PC-3 (cell line): Measurements from ENCODE around the gene RFTN1. TPM values are rescaled to one million over a fixed set of nuclear protein-coding genes. Genes with fewer than 3 reads are reported as not detected.

Experiments
- ATAC-seq: fragments of 200-7000 bp; cut with Tn5 transposase; 2 replicates; pipeline ENCODE4 v1.9.1; 2020; ENCODE audit warnings: mild to moderate bottlenecking, moderate library complexity
- BruUV-seq: library from RNA; stranded (reverse); fragments of 400-500 nt; replicated peaks from 2 replicates; lab custom pipeline; 2021; lab: Mats Ljungman, UMichigan
- CTCF ChIA-PET: fragments of 300-600 bp; sonication (Branson Sonifier 250); formaldehyde crosslinking; loops from one replicate; lab custom pipeline; 2022; ENCODE audit warnings: antibody characterized with exemption; lab: Charles Lee
- POLR2A ChIA-PET: fragments of 300-600 bp; sonication (Branson Sonifier 250); formaldehyde crosslinking; loops from one replicate; lab custom pipeline; 2022; ENCODE audit warnings: antibody characterized with exemption; ENCODE audit not compliant: unreplicated experiment; lab: Charles Lee
- DNase-seq: peaks from one replicate; pipeline ENCODE4 v3.0.0-alpha.2; 2015
- H2AFZ ChIP-seq: fragments of 300-600 bp; sonication (generic); 2 replicates; pipeline ENCODE4 v1.6.0; 2016; ENCODE audit warnings: antibody characterized with exemption, low read length
- H3F3A ChIP-seq: fragments of 300-600 bp; sonication (generic); one replicate; pipeline ENCODE4 v1.6.0; 2017; ENCODE audit warnings: antibody characterized with exemption, low read length, control low read depth, mild to moderate bottlenecking; ENCODE audit not compliant: unreplicated experiment
- H3K27ac ChIP-seq: fragments of 300-600 bp; sonication (generic); 2 replicates; pipeline ENCODE4 v1.5.1; 2016; ENCODE audit warnings: mild to moderate bottlenecking, low read length
- H3K27me3 ChIP-seq: fragments of 300-600 bp; sonication (generic); 2 replicates; pipeline ENCODE4 v1.6.1; 2016; ENCODE audit warnings: low read length, mixed read lengths
- H3K36me3 ChIP-seq: fragments of 300-600 bp; sonication (generic); 2 replicates; pipeline ENCODE4 v1.6.1; 2016; ENCODE audit warnings: low read depth, mixed run types, low read length, mixed read lengths
- H3K4me1 ChIP-seq: fragments of 300-600 bp; sonication (generic); 2 replicates; pipeline ENCODE4 v1.5.1; 2016; ENCODE audit warnings: low read length; ENCODE audit not compliant: insufficient read depth
- H3K4me2 ChIP-seq: fragments of 300-600 bp; sonication (generic); 2 replicates; pipeline ENCODE4 v1.6.0; 2016; ENCODE audit warnings: low read length
- H3K4me3 ChIP-seq: fragments of 300-600 bp; sonication (generic); 2 replicates; pipeline ENCODE4 v1.5.1; 2016; ENCODE audit warnings: mild to moderate bottlenecking, low read length, mixed read lengths
- H3K79me2 ChIP-seq: fragments of 300-600 bp; sonication (generic); 2 replicates; pipeline ENCODE4 v1.6.1; 2017; ENCODE audit warnings: low read length, mixed read lengths
- H3K9ac ChIP-seq: fragments of 300-600 bp; sonication (generic); 2 replicates; pipeline ENCODE4 v1.6.0; 2016; ENCODE audit warnings: mild to moderate bottlenecking, low read length
- H3K9me2 ChIP-seq: fragments of 300-600 bp; sonication (generic); replicated peaks from 2 replicates; pipeline ENCODE4 v1.6.1; 2016; ENCODE audit warnings: mixed run types, low read length, mixed read lengths
- H3K9me3 ChIP-seq: fragments of 300-600 bp; sonication (generic); 2 replicates; pipeline ENCODE4 v1.6.1; 2016; ENCODE audit warnings: low read length, mixed read lengths
- H4K20me1 ChIP-seq: fragments of 300-600 bp; sonication (generic); 2 replicates; pipeline ENCODE4 v1.6.1; 2016; ENCODE audit warnings: low read length, mixed read lengths
- CTCF ChIP-seq: fragments of 300-600 bp; sonication (generic); conservative IDR thresholded peaks from 2 replicates; pipeline ENCODE4 v1.5.1; 2017; ENCODE audit warnings: antibody characterized with exemption, low read depth, mild to moderate bottlenecking, low read length
- EZH2 ChIP-seq: fragments of 300-600 bp; sonication (generic); IDR thresholded peaks from one replicate; pipeline ENCODE4 v1.6.1; 2017; ENCODE audit warnings: antibody characterized with exemption, mild to moderate bottlenecking, low read length; ENCODE audit not compliant: unreplicated experiment
- EZH2phosphoT487 ChIP-seq: fragments of 300-600 bp; sonication (generic); IDR thresholded peaks from 2 replicates; pipeline ENCODE4 v1.6.1; 2018; ENCODE audit warnings: mild to moderate bottlenecking, antibody characterized with exemption, low read length, borderline replicate concordance
- intact Hi-C: fragments of 100-400 bp; cut with micrococcal nuclease; formaldehyde crosslinking; loops from 2 replicates; pipeline ENCODE4 v1.9.0; 2023
- total RNA-seq: library from RNA; depleted of rRNA; stranded (reverse); fragments of >200 nt; gene quantifications from 2 replicates; pipeline ENCODE4 v1.2.3, GENCODE V29; 2014

The RFTN1 gene
- total RNA-seq, 1 experiment from 2014 or later = 9.7 TPM

DNA sequence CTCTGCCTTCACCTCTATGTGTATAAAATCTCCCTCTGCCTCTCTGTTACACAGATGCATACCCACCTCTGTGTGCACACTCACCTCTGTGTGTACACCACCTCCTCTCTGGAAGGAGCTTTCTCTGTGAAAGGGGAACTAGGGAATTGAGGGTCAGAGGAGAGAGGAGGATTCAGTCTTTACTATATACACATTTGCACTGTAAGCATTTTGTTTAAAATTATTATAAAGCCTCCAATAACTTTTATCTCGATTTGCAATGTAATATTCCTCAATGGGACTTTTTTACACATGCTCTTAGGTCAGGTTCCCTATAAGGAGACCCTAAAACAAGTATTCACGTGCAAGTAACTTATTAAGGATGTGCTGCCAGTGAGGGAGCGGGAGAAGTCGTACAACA is 166.0 kb downstream of the RFTN1 start:
- H3K27me3 ChIP-seq = no peaks in the 10 kb centered on the region
- H3K79me2 ChIP-seq = no peaks in the 10 kb centered on the region
- H3K4me1 ChIP-seq = no peaks in the 10 kb centered on the region
- no peak overlapping the region for H3K9ac ChIP-seq
- no peaks in the 10 kb centered on the region for H4K20me1 ChIP-seq
- CTCF ChIA-PET = no interaction called here
- no peak overlapping the region for H3K4me3 ChIP-seq
- H3K4me2 ChIP-seq = no peak overlapping the region
- ATAC-seq = no peak
- H2AFZ ChIP-seq = no peak overlapping the region
- POLR2A ChIA-PET = no interaction called here
- DNase-seq = no peak
- no peaks in the 10 kb centered on the region for H3F3A ChIP-seq
- H3K27ac ChIP-seq = no peak overlapping the region
- TF ChIP-seq EZH2 = no peak
- no peak for TF ChIP-seq EZH2phosphoT487
- no peak for TF ChIP-seq CTCF
- no peaks in the 10 kb centered on the region for H3K9me3 ChIP-seq
- no TSS peak for BruUV-seq
- no peaks in the 10 kb centered on the region for H3K36me3 ChIP-seq
- no peaks in the 10 kb centered on the region for H3K9me2 ChIP-seq
- intact Hi-C loops = no loop called here

- ATAC-seq = no peak
- Histone ChIP-seq H2AFZ (no peak overlapping the region), H3K79me2 (no peaks in the 10 kb centered on the region), H3K36me3 (no peaks in the 10 kb centered on the region), H3K9me2 (no peaks in the 10 kb centered on the region), H3K27ac (no peak overlapping the region), H3K9ac (no peak overlapping the region), H3K27me3 (no peaks in the 10 kb centered on the region), H3K4me1 (no peaks in the 10 kb centered on the region), H3K9me3 (no peaks in the 10 kb centered on the region), H3F3A (no peaks in the 10 kb centered on the region), H3K4me2 (no peak overlapping the region), H4K20me1 (no peaks in the 10 kb centered on the region), H3K4me3 (no peak overlapping the region)
- intact Hi-C loops = no loop called here
- POLR2A ChIA-PET = no interaction called here
- no peak for DNase-seq
- no TSS peak for BruUV-seq
- TF ChIP-seq CTCF = no peak
- no peak for TF ChIP-seq EZH2phosphoT487
- no peak for TF ChIP-seq EZH2
- CTCF ChIA-PET = no interaction called here
These were observed 167.0 kb downstream of the RFTN1 start for GRCh38 chr3:16346413-16347081.

- Histone ChIP-seq H3K79me2 (no peaks in the 10 kb centered on the region), H3K9me2 (no peaks in the 10 kb centered on the region), H3K9ac (no peak overlapping the region), H3K27ac (no peak overlapping the region), H3K36me3 (no peaks in the 10 kb centered on the region), H3K4me2 (no peak overlapping the region), H3F3A (no peaks in the 10 kb centered on the region), H4K20me1 (no peaks in the 10 kb centered on the region), H3K27me3 (no peaks in the 10 kb centered on the region), H2AFZ (no peak overlapping the region), H3K4me1 (no peaks in the 10 kb centered on the region), H3K9me3 (no peaks in the 10 kb centered on the region), H3K4me3 (no peak overlapping the region)
- ChIA-PET CTCF (no interaction called here), POLR2A (no interaction called here)
- intact Hi-C loops = no loop called here
- BruUV-seq = no TSS peak
- ATAC-seq (no peak), DNase-seq (no peak)
- no peak for TF ChIP-seq EZH2
- no peak for TF ChIP-seq EZH2phosphoT487
- TF ChIP-seq CTCF = no peak
These were observed 170.4 kb downstream of the RFTN1 start for GRCh38 chr3:16343101-16343500.
